Neural cell (in vitro differentiated cells): ENCODE results near the gene CANX. TPM values are rescaled to one million over a fixed set of nuclear protein-coding genes. Genes with fewer than 3 reads are reported as not detected.

Experiments used
- H2AFZ ChIP-seq: fragments of 200-600, 300-800 bp; sonication (generic), shearing (Covaris generic); 2 replicates; pipeline ENCODE4 v1.6.0; 2014; ENCODE audit warnings: low read depth, mild to moderate bottlenecking, antibody characterized with exemption, low read length, moderate library complexity
- H3F3A ChIP-seq: fragments of 200-600 bp; shearing (Covaris generic); 2 replicates; pipeline ENCODE4 v1.6.1; 2016; ENCODE audit warnings: mild to moderate bottlenecking, moderate library complexity, mixed read lengths, antibody characterized with exemption, low read length; ENCODE audit not compliant: insufficient read depth, poor library complexity, severe bottlenecking
- H3K27ac ChIP-seq: fragments of 200-600, 300-800 bp; sonication (generic), shearing (Covaris generic); 2 replicates; pipeline ENCODE4 v1.5.1; 2014; ENCODE audit warnings: mild to moderate bottlenecking, low read length, moderate library complexity
- H3K27me3 ChIP-seq: fragments of 300-800, 200-600 bp; sonication (generic), shearing (Covaris generic); 2 replicates; pipeline ENCODE4 v1.6.0; 2014; ENCODE audit warnings: mild to moderate bottlenecking, low read depth, low read length, moderate library complexity; ENCODE audit not compliant: insufficient read depth
- H3K36me3 ChIP-seq: fragments of 300-800, 200-600 bp; sonication (generic), shearing (Covaris generic); 2 replicates; pipeline ENCODE4 v1.5.1; 2014; ENCODE audit warnings: mild to moderate bottlenecking, antibody characterized with exemption, low read length, moderate library complexity; ENCODE audit not compliant: insufficient read depth
- H3K4me2 ChIP-seq: fragments of 300-800, 200-600 bp; sonication (generic), shearing (Covaris generic); 2 replicates; pipeline ENCODE4 v1.6.0; 2014; ENCODE audit warnings: mild to moderate bottlenecking, low read length
- H3K4me3 ChIP-seq: fragments of 300-800, 200-600 bp; sonication (generic), shearing (Covaris generic); 2 replicates; pipeline ENCODE4 v1.5.1; 2014; ENCODE audit warnings: mild to moderate bottlenecking, low read length, moderate library complexity
- H3K79me2 ChIP-seq: fragments of 200-600 bp; shearing (Covaris generic); replicated peaks from 2 replicates; pipeline ENCODE4 v1.6.0; 2014; ENCODE audit warnings: mild to moderate bottlenecking, low read length, moderate library complexity; ENCODE audit not compliant: insufficient read depth
- H3K9ac ChIP-seq: fragments of 300-800, 200-600 bp; sonication (generic), shearing (Covaris generic); 2 replicates; pipeline ENCODE4 v1.6.1; 2016; ENCODE audit warnings: mild to moderate bottlenecking, low read length, mixed read lengths
- H3K9me2 ChIP-seq: fragments of 200-600 bp; shearing (Covaris generic); 2 replicates; pipeline ENCODE4 v1.6.1; 2016; ENCODE audit warnings: mild to moderate bottlenecking, low read length, mixed read lengths; ENCODE audit not compliant: insufficient read depth
- H3K9me3 ChIP-seq: fragments of 200-600, 300-800 bp; sonication (generic), shearing (Covaris generic); 2 replicates; pipeline ENCODE4 v1.6.1; 2016; ENCODE audit warnings: mild to moderate bottlenecking, mixed run types, low read length, moderate library complexity, mixed read lengths
- H4K20me1 ChIP-seq: fragments of 200-600 bp; shearing (Covaris generic); 2 replicates; pipeline ENCODE4 v1.6.1; 2016; ENCODE audit warnings: mild to moderate bottlenecking, mixed run types; ENCODE audit not compliant: insufficient read depth
- EP300 ChIP-seq: fragments of 450-650 bp; conservative IDR thresholded peaks from 2 replicates; pipeline ENCODE4 v1.6.1; 2014; ENCODE audit warnings: antibody characterized with exemption, mild to moderate bottlenecking, moderate library complexity; ENCODE audit not compliant: poor library complexity, severe bottlenecking
- EZH2 ChIP-seq: fragments of 200-600, 300-800 bp; shearing (Covaris generic), sonication (generic); IDR thresholded peaks from 2 replicates; pipeline ENCODE4 v1.6.1; 2014; ENCODE audit warnings: antibody characterized with exemption, low read length, borderline replicate concordance, mild to moderate bottlenecking; ENCODE audit not compliant: insufficient read depth, poor library complexity, severe bottlenecking
- MXI1 ChIP-seq: fragments of 450-650 bp; conservative IDR thresholded peaks from 2 replicates; pipeline ENCODE4 v1.6.1; 2014; ENCODE audit warnings: antibody characterized with exemption, mild to moderate bottlenecking; ENCODE audit not compliant: poor library complexity, severe bottlenecking
- POLR2AphosphoS5 ChIP-seq: IDR thresholded peaks from 2 replicates; pipeline ENCODE4 v1.6.1; 2012
- RAD21 ChIP-seq: fragments of 450-650 bp; conservative IDR thresholded peaks from 2 replicates; pipeline ENCODE4 v1.6.1; 2014; ENCODE audit warnings: antibody characterized with exemption, mild to moderate bottlenecking, moderate library complexity
- SMC3 ChIP-seq: fragments of 450-650 bp; conservative IDR thresholded peaks from 2 replicates; pipeline ENCODE4 v1.6.1; 2014; ENCODE audit warnings: antibody characterized with exemption, mild to moderate bottlenecking, moderate library complexity; ENCODE audit not compliant: poor library complexity
- TAF1 ChIP-seq: IDR thresholded peaks from 2 replicates; pipeline ENCODE4 v1.6.1; 2012; ENCODE audit warnings: low read depth
- polyA plus RNA-seq: library from polyadenylated mRNA; depleted of rRNA; stranded (reverse); fragments of >200 nt; gene quantifications from 2 replicates; pipeline ENCODE4 v1.2.3, GENCODE V29; 2014
- TF ChIP-seq, protein P1 (sequence below): fragments of 450-650 bp; IDR thresholded peaks from 2 replicates; pipeline ENCODE4 v1.5.1; 2014; ENCODE audit warnings: antibody characterized with exemption, mild to moderate bottlenecking, moderate library complexity; ENCODE audit not compliant: poor library complexity, severe bottlenecking
- TF ChIP-seq, protein P2 (sequence below): IDR thresholded peaks from 2 replicates; pipeline ENCODE4 v1.6.1; 2012; ENCODE audit warnings: borderline replicate concordance

Gene CANX
- polyA plus RNA-seq, 1 donor from 2014 or later, result 232 TPM

DNA sequence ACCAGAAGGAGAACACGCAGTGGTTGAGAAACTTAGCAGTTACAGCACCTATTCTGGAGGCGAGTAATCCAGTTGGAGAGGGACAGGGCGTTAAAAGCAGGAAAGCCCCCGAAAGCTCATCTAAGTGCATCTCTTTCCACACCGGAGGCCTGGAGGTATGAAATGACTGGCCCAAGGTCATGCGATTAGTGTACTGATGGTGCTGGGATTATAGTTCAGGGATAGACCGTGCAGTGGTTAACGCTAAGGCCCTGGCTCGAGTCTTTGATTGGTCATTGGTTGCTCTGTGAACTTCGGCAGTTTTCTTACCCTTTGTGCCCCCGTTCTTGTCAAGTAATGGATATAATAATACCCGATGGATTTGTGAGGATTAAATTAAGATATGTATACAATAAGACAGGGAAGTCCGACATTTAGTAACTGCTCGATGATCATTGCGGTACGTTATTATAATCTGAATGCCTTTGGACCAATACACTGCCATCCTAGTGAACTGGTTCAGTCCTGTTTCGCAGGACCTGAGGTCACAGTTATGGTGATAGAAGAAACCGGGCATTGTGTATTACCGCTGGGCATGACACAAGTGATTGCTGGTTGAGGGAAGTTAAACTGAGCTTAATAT, 960 bp downstream of the CANX start:
- H3K9me3 ChIP-seq, result no peaks in the 10 kb centered on the region
- H3K9me2 ChIP-seq, result no peaks in the 10 kb centered on the region
- H3K27ac ChIP-seq, result peak overlapping the region; percentile 86
- H3K27me3 ChIP-seq, result no peaks in the 10 kb centered on the region
- H3K9ac ChIP-seq, result peak overlapping the region; percentile 94
- H3K36me3 ChIP-seq, result no peaks in the 10 kb centered on the region
- H4K20me1 ChIP-seq, result peaks cover 4% of the 10 kb centered on the region
- H3K79me2 ChIP-seq, result peaks cover 51% of the 10 kb centered on the region
- peak overlapping the region; percentile 21 for H2AFZ ChIP-seq
- TF ChIP-seq, protein P1, sequence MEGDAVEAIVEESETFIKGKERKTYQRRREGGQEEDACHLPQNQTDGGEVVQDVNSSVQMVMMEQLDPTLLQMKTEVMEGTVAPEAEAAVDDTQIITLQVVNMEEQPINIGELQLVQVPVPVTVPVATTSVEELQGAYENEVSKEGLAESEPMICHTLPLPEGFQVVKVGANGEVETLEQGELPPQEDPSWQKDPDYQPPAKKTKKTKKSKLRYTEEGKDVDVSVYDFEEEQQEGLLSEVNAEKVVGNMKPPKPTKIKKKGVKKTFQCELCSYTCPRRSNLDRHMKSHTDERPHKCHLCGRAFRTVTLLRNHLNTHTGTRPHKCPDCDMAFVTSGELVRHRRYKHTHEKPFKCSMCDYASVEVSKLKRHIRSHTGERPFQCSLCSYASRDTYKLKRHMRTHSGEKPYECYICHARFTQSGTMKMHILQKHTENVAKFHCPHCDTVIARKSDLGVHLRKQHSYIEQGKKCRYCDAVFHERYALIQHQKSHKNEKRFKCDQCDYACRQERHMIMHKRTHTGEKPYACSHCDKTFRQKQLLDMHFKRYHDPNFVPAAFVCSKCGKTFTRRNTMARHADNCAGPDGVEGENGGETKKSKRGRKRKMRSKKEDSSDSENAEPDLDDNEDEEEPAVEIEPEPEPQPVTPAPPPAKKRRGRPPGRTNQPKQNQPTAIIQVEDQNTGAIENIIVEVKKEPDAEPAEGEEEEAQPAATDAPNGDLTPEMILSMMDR, result no peak
- no peak for TF ChIP-seq SMC3
- peak overlapping the region; percentile 95 for H3K4me3 ChIP-seq
- H3K4me2 ChIP-seq, result peak overlapping the region; percentile 82
- no peaks in the 10 kb centered on the region for H3F3A ChIP-seq

DNA sequence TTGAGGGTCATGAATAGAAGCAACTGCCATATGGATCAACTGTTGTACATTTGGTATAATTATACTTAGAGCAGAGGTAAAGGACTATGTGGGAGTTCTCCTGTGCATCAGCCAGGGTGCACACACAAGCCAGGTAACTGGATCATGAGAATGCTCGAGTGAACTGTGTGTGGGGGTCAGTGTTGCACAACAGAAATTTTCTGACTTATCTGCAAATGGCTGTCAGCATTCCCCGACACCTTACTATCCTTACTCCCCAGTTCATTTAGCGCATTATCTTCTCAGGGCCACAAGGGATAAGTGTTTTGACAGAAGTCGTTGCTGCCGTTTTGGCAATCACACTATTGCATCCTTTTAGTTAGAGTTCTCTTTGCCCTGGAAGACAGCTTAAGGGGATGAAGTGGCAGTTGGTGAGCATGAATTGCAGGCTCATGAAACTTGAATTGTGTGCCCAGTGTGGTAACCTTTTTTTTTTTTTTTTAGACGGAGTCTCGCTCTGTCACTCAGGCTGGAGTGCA, 1.7 kb downstream of the CANX start:
- Histone ChIP-seq H3F3A (no peaks in the 10 kb centered on the region), H3K4me3 (peak overlapping the region; percentile 95), H3K4me2 (peak overlapping the region; percentile 82), H4K20me1 (peaks cover 4% of the 10 kb centered on the region), H3K9me3 (no peaks in the 10 kb centered on the region), H3K79me2 (peaks cover 58% of the 10 kb centered on the region), H3K9me2 (no peaks in the 10 kb centered on the region), H3K9ac (peak overlapping the region; percentile 94), H2AFZ (no peak overlapping the region), H3K27ac (peak overlapping the region; percentile 86), H3K27me3 (no peaks in the 10 kb centered on the region), H3K36me3 (no peaks in the 10 kb centered on the region)
- TF ChIP-seq SMC3 (no peak), RAD21 (no peak), POLR2AphosphoS5 (no peak), EZH2 (no peak)
- TF ChIP-seq, protein P2, sequence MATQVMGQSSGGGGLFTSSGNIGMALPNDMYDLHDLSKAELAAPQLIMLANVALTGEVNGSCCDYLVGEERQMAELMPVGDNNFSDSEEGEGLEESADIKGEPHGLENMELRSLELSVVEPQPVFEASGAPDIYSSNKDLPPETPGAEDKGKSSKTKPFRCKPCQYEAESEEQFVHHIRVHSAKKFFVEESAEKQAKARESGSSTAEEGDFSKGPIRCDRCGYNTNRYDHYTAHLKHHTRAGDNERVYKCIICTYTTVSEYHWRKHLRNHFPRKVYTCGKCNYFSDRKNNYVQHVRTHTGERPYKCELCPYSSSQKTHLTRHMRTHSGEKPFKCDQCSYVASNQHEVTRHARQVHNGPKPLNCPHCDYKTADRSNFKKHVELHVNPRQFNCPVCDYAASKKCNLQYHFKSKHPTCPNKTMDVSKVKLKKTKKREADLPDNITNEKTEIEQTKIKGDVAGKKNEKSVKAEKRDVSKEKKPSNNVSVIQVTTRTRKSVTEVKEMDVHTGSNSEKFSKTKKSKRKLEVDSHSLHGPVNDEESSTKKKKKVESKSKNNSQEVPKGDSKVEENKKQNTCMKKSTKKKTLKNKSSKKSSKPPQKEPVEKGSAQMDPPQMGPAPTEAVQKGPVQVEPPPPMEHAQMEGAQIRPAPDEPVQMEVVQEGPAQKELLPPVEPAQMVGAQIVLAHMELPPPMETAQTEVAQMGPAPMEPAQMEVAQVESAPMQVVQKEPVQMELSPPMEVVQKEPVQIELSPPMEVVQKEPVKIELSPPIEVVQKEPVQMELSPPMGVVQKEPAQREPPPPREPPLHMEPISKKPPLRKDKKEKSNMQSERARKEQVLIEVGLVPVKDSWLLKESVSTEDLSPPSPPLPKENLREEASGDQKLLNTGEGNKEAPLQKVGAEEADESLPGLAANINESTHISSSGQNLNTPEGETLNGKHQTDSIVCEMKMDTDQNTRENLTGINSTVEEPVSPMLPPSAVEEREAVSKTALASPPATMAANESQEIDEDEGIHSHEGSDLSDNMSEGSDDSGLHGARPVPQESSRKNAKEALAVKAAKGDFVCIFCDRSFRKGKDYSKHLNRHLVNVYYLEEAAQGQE, result no peak

DNA sequence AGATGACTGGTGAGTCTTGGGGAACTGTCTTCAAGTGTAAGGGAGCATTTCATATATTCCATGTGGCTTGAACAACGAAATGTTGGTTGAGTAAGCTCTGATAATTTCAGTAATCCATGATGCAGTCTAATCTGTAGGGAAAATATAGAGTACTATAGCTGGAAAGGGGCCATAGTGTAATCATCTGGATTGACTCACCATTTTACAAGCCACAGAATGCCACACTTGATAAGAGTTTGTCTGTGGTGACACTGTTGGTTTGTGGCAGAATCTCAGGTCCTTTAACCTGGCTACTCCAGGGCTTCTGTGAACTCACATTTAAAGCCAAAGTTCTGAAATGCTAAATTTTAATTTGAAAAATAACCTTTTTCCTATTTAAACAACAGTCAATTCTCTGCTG, 17.5 kb downstream of the CANX start:
- H4K20me1 ChIP-seq, result no peaks in the 10 kb centered on the region
- H3K9me2 ChIP-seq, result no peaks in the 10 kb centered on the region
- no peak overlapping the region for H3K27ac ChIP-seq
- no peak overlapping the region for H3K9ac ChIP-seq
- H3K4me2 ChIP-seq, result no peak overlapping the region
- H3K79me2 ChIP-seq, result no peaks in the 10 kb centered on the region
- H3F3A ChIP-seq, result no peaks in the 10 kb centered on the region
- no peak overlapping the region for H2AFZ ChIP-seq
- H3K4me3 ChIP-seq, result no peak overlapping the region
- no peaks in the 10 kb centered on the region for H3K9me3 ChIP-seq
- H3K36me3 ChIP-seq, result peaks cover 5% of the 10 kb centered on the region
- H3K27me3 ChIP-seq, result no peaks in the 10 kb centered on the region
- TF ChIP-seq EP300 (no peak), MXI1 (no peak), TAF1 (no peak), EZH2 (no peak), RAD21 (no peak), SMC3 (no peak), POLR2AphosphoS5 (no peak)
- TF ChIP-seq, protein P2, result no peak
- TF ChIP-seq, protein P1, result no peak
